ENCODE measurements around the gene CCL25.

Gene CCL25

GRCh38 chr19:8045872-8046568 lies 6.5 kb upstream of the CCL25 start:
- DNase-seq (ENCODE audit: low read depth): no peak

GRCh38 chr19:8046569-8047165 lies 5.9 kb upstream of the CCL25 start:
- no peak for DNase-seq (ENCODE audit: low read depth)

GRCh38 chr19:8050274-8051096 lies 2.1 kb upstream of the CCL25 start:
- no peak for DNase-seq (ENCODE audit: low read depth)

- DNase-seq (ENCODE audit: low read depth): no peak
Measured at GRCh38 chr19:8054169-8054568, 1.6 kb downstream of the CCL25 start.

GRCh38 chr19:8056533-8056932 lies 4.0 kb downstream of the CCL25 start:
- no peak for DNase-seq (ENCODE audit: low read depth)

GRCh38 chr19:8057545-8058270 lies 5.1 kb downstream of the CCL25 start:
- no peak for DNase-seq (ENCODE audit: low read depth)

GRCh38 chr19:8064911-8065874 lies 12.6 kb downstream of the CCL25 start:
- DNase-seq (ENCODE audit: low read depth): no peak

- no peak for DNase-seq (ENCODE audit: low read depth)
Measured at GRCh38 chr19:8065875-8066261, 13.3 kb downstream of the CCL25 start.

GRCh38 chr19:8069096-8069973 lies 16.8 kb downstream of the CCL25 start:
- DNase-seq (ENCODE audit: low read depth): no peak

- DNase-seq (ENCODE audit: low read depth): no peak
Measured at GRCh38 chr19:8071912-8072311, 19.4 kb downstream of the CCL25 start.

GRCh38 chr19:8074501-8074900 lies 21.9 kb downstream of the CCL25 start:
- no peak for DNase-seq (ENCODE audit: low read depth)

GRCh38 chr19:8075158-8076074 lies 22.9 kb downstream of the CCL25 start:
- DNase-seq (ENCODE audit: low read depth): no peak

- no peak for DNase-seq (ENCODE audit: low read depth)
Measured at GRCh38 chr19:8079988-8080387, 27.4 kb downstream of the CCL25 start.

- DNase-seq (ENCODE audit: low read depth): no peak
Measured at GRCh38 chr19:8080832-8081231, 28.3 kb downstream of the CCL25 start.

GRCh38 chr19:8081569-8082550 lies 29.3 kb downstream of the CCL25 start:
- no peak for DNase-seq (ENCODE audit: low read depth)

- DNase-seq (ENCODE audit: low read depth): no peak
Measured at GRCh38 chr19:8083141-8083540, 30.6 kb downstream of the CCL25 start.

- DNase-seq (ENCODE audit: low read depth): no peak
Measured at GRCh38 chr19:8084152-8084551, 31.6 kb downstream of the CCL25 start.
